NCI-H82 (cell line): ENCODE results near the gene SLC2A9.
"Not testable (repeated sequence)": the region's sequence is repeated elsewhere in the genome, so short reads cannot be mapped to it uniquely, and the experiment has no call there.

ENCODE experiments used
- DNase-seq: peaks from one replicate; lab custom pipeline; 2025; lab: John Stamatoyannopoulos, UW

The SLC2A9 gene

DNA sequence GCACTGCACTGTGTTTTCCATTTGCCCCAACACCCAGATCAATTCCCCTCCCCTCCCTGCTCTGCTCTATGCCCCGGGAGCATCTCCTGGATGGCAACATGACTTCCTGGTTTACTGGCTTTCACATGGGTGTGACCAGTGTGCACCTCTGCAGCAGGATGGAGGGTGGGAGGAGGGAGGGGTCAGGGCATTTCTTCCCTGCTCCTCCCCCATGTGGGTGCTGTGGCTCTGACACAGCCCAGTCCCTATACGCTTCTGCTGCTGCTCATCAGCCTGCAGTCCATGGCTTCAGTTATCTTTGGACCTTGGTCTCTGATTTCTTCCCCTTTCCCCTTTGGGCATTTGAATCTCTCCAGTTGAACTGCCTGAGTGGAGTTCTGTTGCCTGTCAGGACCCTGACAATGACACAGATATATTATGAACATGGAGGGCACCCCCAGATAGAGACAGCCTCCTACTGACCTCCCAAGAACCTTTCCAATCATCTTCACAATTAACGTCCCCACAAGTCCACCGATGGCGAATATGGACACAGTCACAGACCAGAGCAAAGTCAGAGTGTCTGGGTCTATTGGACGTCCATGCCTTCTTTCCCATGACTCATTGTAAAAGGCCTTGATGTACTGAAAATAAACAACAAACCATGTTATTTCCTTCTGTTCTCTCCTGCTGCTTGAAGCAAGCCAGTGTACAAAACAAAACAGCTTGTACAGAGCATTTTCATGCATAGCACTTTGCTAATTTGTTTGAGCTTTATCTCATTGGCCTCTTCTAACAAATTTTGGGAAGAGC lies 24.8 kb downstream of the SLC2A9 start:
- no peak for DNase-seq

GRCh38 chr4:9994246-9994847 lies 26.9 kb downstream of the SLC2A9 start:
- DNase-seq, result no peak

DNA sequence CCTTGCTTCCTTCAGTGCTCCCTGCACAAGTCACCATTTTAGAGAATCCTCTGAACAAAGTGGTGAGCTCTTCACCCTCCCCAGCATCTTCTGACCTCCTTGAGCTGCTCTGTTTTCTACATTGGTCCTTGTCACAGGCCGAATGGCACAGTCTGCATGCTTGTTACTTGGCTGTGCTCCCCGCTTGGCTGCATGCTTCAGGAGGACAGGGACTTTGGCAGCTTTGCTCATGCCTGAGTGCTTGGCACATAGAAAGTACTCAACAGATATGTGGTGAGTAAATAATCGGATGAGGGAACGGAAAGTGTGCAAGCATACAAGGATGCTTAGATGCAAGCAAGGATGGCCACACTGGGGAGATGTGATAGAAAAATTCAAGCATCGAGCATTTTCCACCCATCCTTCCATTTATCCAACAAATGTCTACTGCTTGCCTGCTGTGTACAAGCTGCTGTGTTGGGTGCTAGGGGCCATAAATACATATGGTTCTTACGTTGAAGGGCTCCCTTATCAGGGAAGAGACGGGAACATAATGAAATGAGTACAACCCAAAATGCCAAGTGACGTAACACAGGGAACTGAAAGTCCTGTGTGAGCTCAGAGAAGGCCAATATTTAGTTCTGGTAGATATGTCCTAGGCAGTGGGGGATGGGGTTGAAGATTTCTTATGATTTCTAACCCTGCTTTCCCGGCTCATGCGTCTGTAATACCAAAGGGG lies 31.2 kb downstream of the SLC2A9 start:
- DNase-seq, result no peak

DNA sequence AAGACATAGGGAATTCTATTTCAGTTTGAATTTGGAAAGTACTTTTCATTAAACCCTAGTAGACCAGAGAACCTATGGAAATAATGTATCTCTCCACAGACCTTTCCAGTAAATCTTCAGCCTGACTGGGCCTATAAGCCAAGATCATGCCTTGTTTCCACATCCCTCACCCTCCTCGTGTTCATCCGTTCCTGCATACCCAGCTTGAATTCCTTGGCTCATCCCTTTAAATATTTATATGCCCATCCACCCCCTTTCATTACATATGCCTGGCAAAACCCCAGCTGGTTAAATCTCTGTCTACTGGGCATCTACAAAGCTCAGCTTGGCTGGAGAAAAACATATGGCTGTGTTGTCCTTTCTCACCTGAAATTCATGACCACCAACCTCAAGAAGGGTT lies 32.4 kb downstream of the SLC2A9 start:
- DNase-seq, result no peak

DNA sequence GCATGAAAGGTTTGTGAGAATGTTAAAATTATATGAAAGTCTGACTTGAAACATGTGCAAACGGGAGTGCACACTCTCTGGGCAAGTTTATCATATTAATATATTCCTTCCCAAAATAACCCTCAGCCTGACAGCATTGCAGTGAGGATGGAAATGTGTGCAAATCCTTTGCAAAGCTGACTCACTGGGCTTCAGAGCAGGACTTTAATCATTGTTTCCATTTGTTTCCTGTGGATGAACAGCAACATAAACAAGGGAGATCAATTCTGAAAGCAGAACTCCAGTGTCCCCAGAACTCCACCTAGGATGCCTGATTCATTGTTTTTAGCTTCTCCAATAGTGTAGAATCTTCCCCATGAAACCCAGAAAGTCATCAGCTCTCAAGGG lies 32.9 kb downstream of the SLC2A9 start:
- no peak for DNase-seq

DNA sequence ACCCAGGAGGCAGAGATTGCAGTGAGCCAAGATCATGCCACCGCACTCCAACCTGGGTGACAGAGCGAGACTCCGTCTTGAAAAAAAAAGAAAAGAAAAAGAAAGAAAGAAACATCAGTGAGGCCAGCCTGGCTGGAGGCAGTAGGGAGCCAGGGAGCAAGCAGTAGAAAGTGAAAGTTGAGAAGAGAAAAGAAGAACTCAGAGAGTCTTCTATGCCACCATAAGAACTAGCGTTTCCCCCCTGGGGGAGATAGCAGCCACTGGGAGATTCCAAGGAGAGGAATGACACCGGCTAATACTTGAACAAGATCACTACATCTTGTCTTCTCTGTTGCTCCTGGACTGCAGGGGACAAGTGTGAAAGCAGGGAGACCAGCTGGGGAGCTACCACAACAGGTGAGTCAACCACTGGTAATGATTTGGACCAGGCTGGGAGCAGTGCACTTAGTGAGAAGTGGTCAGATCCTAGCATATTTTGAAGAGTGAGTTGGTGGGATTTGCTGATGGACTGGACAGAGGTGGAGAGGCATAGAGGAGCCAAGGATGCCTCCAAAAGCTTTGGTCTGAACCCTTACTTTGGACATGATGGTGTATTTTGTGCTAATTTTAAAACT lies 33.4 kb downstream of the SLC2A9 start:
- DNase-seq, result no peak

DNA sequence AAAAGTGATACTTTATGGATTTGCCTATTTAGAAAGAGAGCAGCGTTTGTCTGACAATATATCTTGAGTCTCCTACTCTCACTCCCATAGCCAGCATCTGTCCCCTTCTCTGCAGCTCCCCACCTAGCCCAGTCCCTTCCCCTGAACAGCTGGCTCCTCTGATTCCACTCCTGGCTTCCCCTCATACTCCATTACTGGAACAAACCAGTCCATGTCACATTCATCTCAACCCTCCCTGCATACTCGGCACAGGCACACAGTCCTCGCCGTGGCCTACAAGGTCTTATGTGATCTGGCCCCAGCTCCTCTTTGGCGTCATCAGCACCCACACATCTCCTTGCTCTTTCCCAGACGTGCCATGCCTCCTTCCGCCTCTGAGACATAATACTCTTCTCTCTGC lies 36.7 kb downstream of the SLC2A9 start:
- no peak for DNase-seq

DNA sequence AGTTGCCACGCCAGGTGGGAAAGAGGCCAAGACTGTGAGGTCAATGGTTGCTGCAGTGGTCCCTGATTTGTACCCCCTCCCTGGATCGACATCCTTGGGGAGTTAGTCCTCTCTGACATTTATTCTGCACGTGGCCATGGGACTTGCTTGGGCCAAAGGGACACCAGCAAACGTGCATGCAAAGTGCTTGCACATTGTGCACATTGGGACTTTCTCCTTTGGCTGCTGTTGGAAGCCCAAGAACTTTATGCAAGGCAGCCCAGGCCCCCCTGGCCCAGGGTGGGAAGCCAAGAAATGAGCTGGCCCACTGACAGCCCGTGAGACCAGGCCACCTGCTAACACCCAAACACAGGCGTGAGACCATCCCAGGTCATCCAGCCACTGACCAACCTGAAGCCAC lies 38.1 kb downstream of the SLC2A9 start:
- no peak for DNase-seq

GRCh38 chr4:9981899-9982298 lies 39.4 kb downstream of the SLC2A9 start:
- not testable (repeated sequence) for DNase-seq

GRCh38 chr4:9980898-9981297 lies 40.4 kb downstream of the SLC2A9 start:
- DNase-seq, result no peak

- DNase-seq, result no peak
These were observed 42.1 kb downstream of the SLC2A9 start for GRCh38 chr4:9979101-9979701.

DNA sequence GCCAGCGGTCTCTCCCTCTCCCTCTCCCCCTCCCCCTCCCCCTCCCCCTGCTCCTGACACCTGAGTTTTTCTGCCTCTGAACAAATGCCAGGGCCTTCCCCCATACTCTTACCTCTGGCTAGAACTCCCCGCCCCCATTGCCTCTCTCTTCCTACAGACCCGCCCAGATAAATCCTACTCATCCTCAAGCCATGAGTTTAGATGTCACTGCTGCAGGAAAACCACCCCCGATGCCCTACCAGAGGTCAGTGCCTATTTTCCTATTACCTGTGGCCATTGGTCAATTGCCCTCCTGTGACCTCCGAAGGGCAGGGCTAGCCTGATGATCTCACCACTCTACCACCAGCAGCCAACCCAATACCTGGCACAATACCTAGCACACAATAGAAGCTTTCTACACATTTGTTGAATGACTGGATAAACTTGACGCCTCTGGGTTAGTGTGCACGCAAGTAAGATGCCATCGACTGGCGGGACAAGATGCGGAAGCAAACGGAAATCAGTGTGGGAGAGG lies 43.7 kb downstream of the SLC2A9 start:
- DNase-seq, result no peak

GRCh38 chr4:9976781-9977180 lies 44.5 kb downstream of the SLC2A9 start:
- no peak for DNase-seq

DNA sequence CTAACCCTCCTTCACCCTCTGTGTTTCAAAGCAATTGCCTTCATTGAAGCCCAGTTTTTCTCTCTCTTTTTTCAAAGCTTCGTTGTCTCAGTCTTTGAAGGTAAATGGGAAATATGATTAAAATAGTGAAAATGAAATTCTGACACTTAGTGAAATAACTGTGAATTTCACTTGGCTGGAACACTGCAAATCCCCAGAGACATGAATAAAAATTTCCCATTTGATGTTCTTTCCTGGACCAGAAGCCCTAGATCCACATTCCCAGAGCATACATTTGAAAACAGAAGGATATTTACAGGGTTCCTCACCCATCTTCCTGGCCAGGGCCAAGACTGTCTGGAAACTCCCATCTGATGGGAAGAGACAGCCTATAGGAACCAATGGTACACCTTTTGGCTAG lies 45.0 kb downstream of the SLC2A9 start:
- DNase-seq, result no peak

DNA sequence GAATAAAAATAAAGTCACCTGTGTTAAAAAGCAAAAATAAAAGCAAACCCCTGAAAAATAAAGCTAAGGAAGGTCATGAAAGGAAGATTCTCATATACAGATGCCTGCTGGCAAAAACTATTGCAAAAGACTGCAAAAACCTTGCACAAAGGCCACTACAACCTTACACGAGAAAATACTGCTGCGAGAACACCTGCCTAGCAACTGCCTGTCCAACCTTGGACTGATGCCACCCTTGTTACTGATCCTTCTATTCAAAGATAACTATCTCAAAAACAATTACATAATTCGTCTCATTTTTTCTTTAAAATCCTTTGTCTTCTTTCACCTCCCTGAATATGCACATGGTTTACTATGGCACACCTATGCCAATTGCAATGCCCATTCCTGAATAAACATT lies 49.6 kb downstream of the SLC2A9 start:
- no peak for DNase-seq

GRCh38 chr4:9970399-9971011 lies 50.8 kb downstream of the SLC2A9 start:
- DNase-seq, result no peak

GRCh38 chr4:9969526-9970398 lies 51.5 kb downstream of the SLC2A9 start:
- no peak for DNase-seq

GRCh38 chr4:9968472-9968871 lies 52.8 kb downstream of the SLC2A9 start:
- no peak for DNase-seq

DNA sequence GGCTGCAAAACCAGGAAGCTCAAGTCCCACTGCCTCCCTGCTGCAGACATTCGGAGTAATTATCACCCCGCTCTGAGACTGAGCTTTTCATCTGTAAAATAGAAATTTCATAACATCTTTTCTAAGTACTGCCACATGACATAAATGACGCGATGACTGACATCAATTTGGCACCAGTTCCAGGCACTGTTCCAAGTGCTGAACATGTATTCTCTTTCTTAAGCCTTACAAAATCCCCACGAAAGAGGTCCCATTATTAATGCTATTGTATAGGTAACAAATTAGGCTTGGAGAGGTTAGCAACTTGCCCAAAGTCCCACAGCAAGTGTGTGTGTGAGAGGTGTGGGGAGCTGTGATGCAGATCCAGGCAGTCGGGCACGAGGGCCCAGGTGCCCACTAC lies 56.4 kb downstream of the SLC2A9 start:
- DNase-seq, result no peak

DNA sequence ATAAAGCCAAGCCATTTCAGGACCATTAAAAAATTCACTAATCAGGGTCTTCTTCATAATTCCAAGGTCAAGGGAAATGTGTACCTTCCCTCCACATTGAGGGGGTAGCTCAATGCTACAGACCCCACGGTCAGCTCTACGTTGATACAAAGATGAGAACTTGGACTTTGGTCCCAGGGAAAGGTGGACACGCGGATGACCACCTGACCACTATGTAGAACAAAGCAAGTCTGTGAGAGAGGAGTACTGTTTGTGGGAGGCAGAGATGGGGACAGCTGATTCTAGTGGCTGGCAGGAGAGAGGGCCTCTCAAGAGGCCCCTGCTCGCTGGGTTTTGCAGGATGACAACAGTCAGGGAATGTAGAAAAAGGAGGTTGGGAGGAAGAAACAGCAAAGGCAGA lies 58.0 kb downstream of the SLC2A9 start:
- no peak for DNase-seq
